CD4-positive, alpha-beta T cell treated with Interleukin-6 at 100 ng/mL for 8 hours (primary cell): ENCODE measurements around the gene CDK19.
"Not testable (repeated sequence)": the region's sequence is repeated elsewhere in the genome, so short reads cannot be mapped to it uniquely, and the experiment has no call there.

Experiments used
- DNase-seq: peaks from one replicate; pipeline ENCODE4 v3.0.0-alpha.2; 2020; ENCODE audit warnings: mixed read lengths, low spot score

CDK19 gene

DNA sequence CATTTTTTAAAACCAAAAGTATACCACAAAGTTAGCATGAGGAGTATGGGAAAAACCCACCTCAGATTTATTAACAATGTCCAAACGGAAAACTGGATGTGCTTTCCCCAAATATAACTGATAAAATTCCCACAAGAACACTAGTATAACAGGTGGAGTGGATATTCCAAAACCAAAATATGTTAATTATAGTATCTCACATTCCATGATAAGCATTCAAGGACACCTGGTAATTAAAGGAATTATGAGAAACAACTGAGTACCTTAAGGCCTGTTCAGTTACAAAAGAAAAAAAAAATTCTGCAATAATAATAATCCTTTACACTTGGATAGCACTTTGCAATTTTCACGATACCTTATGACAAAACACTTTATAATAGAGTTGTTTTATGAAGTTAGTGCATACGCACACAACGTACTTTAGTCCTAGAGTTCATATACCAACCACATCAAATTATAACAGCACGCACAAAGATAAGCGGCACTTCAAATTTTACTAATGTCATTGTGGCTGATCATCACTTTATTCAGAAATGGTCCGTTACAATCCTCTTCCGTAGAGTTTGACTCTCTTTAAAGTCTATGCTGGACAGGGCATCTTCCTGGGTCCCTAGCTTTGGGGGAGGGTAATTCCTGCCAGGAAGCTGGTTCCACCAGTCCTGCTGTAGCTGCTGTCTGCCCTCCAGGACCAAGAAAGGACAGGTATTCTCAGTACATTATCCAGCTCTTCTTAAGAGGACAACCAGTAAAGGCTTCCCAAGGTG, 1.7 kb downstream of the CDK19 start:
- DNase-seq, result no peak

DNA sequence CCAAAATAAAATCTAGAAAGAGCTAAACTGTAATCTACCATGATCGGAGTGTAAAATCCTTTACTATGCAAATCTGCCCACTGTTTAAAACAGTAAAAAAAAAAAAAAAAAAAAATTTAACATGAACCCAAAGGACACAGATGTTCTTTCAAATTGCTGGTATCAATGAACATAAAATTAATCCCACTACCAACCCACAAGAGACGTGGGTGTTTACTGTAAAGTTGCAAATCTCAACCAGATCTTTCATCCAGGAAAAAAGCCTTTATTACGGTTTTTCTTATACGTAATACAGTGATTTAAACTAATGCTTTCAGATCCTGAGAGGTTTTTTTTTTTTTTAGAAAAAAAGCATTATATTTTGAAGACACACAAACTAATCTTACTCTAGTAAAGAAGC, 2.5 kb downstream of the CDK19 start:
- DNase-seq, result no peak

DNA sequence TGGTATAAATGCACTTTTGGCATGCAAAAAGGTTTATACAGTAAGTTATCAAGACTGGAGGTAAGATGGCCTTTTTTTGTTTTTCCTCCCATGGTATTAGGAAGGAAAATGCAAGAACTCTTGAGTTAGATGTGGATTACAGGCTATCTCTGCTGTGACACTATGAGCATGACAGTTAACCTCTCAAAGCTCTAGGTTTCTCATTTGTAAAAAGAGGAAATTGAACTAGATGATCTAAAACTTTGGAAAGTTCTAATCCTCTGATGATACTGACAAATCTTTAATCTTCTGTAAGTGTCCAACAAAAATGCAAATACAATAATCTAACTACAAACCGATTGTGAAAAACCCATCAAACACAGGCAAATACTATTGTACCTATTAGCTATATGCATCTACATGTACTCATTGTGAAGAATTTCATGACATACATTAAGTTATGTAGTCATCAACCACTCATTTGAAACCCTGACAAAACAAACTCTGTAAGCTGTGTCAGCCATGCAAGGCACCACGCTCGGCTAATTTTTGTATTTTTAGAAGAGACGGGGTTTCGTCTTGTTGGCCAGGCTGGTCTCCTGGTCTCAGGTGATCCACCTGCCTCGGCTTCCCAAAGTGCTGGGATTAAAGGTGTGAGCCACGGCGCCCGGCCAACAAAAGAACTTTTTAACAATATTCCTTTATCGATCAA, 4.2 kb downstream of the CDK19 start:
- no peak for DNase-seq

DNA sequence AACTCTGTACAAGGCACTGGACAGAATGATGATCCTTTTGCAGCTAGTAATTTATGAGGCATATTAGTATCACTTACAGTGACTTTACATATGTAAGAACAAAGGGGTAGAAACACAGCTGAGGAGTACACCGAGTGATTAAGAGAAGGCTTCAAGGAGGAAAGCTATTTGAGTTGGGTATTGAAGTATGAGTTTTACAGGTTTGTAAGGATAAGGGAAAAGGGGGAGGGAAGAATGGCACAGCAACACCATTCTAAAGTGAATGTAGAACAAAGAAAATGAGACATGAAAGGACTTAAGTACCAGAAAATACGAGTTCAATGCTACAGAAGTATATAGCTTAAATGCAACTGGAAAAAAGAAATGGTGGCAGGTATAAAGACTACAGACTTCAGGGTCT, 5.5 kb downstream of the CDK19 start:
- DNase-seq, result no peak

DNA sequence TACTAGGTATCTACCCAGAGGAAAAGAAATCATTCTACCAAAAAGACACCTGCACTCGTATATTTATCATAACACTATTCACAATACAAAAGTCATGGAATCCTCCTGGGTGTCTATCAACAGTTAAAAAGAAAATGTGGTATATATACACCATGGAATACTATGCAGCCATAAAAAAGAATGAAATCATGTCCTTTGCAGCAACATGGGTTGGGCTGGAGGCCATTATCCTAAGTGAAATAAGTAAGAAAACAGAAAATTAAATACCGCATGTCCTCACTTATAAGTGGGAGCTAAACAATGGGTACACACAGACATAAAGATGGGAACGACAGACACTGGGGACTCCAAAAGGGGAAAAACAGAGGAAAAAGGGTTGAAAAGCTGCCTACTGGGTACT, 13.1 kb downstream of the CDK19 start:
- DNase-seq, result not testable (repeated sequence)

DNA sequence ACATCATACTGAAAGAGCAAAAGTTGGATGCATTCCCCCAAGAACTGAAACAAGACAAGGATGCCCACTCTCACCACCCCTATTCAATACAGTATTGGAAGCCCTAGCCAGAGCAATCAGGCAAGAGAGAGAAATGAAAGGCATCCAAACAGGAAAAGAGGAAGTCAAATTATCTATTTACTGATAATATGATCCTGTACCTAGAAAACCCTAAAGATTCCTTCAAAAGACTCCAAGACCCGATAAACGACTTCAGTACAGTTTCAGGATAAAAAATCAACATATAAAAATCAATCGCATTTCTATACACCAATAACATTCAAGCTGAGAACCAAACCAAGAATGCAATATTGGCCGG, 14.5 kb downstream of the CDK19 start:
- DNase-seq, result no peak

DNA sequence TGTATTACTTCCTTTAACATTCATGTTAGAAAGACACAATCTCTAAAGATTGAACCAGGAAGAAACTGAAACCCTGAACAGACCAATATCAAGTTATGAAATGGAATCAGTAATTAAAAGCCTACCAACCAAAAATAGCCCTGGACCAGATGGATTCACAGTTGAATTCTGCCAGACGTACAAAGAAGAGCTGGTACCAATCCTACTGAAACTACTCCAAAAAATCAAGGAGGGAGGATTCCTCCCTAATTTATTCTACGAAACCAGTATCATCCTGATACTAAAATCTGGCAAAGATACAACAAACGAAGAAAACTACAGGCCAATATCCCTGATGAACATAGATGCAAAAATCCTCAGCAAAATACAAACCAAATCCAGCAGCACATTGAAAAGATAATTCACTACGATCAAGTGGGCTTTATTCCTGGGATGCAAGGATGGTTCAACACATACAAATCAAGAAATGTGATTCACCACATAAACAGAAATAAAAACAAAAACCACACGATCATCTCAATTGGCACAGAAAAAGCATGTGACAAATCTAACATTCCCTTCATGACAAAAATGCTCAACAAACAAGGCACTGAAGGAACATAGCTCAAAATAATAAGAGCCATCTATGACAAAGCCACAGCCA, 15.0 kb downstream of the CDK19 start:
- DNase-seq, result no peak

DNA sequence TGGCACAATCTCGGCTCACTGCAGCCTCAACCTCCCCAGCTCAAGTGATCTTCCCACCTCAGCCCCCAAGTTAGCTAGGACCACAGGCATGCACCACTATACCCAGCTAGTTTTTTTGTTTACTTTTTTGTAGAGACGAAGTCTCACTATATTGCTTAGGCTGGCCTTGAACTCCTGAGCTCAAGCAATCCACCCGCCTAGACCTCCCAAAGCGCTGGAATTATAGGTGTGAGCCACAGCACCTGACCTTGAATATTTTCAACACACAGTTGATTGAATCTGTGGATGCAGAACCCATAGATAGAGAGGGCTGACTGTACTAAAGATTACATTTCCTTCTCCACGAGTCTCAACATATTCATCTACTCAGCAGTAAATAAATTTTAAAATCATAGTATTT, 15.6 kb downstream of the CDK19 start:
- DNase-seq, result no peak

DNA sequence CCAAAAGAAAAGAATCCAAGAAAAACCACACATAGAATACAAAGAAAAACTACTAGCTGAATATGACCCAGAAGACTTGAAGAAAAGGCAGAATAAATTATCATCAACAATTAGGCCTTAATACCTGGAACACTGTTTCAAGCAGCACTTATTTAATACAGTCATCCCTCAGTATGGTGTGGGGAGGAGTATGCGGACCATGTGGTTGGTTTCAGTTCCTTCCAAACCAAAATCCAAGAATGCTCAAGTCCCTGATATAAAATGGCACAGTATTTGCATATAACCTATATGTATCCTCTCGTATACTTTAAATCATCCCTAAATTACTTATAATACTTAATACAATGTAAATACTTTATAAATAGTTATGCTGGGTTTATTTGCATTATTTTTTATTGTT, 16.1 kb downstream of the CDK19 start:
- no peak for DNase-seq

DNA sequence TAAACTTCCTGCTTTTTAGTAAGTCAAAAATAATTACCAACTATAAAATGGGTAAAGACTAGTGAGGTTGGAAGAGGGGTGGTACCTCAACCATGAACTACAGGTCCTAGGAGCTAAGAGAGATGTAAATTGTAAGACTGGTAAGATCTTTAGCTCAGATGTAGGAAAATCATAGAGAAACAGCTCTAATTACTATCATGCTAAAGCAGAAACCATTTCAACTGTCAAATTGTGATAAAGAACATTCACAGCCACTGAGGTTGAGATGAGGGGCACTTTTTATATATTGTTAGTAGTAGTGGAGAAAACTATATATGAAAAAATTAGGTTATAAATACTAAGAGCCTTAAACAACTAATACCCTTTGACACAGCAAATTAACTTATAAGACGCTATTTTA, 20.0 kb downstream of the CDK19 start:
- DNase-seq, result no peak

DNA sequence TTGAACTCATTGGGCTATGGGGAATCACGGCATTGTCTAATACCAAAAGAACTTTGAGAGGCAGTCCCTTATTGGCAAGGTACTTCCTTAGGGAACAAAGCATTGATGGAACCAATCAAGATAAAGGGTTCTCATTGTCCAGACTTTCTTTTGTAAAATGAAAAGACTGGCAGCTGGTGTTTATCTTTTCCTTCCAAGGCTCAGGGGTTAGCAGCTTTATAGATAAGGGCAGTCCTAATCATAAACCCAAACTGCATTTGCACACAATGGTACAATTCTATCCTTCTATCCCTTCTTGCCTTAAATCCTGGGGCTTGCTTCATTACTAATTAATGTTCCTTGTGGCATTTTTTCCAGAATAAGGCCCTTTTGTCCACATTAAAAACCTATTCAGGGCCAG, 28.6 kb downstream of the CDK19 start:
- DNase-seq, result no peak

DNA sequence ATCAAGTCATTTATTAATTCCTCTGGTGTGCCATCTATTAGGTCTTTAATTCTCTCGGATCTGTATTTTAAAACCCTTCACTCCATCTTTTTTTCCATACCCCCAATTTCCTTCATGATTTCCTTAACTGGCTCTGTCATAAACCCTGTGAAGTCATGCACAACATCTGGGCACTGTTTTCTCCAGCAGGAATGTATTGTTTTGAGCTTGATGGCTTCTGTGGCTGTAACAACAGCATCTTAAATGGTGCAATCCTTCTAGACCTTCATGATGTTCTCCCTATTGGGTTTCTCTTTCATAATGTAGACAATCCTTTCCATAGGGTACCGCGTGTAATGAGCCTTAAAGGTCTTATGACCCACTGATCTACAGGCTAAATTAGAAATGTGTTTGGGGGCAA, 29.0 kb downstream of the CDK19 start:
- DNase-seq, result no peak

DNA sequence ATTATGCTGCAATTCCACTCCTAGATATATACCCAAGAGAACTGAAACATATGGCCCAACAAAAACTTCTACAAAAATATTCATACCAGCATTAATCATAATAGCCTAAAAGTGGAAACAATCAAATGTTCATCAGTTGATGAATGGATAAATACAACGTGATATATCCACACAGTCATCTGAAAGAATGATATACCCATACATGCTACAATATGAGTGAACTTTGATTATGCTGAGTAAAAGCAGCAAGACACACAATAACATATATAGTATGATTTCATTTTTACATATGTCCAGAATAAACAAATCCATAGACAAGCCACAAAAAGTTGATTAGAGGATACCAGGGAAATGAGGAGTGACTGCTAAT, 30.7 kb downstream of the CDK19 start:
- no peak for DNase-seq

DNA sequence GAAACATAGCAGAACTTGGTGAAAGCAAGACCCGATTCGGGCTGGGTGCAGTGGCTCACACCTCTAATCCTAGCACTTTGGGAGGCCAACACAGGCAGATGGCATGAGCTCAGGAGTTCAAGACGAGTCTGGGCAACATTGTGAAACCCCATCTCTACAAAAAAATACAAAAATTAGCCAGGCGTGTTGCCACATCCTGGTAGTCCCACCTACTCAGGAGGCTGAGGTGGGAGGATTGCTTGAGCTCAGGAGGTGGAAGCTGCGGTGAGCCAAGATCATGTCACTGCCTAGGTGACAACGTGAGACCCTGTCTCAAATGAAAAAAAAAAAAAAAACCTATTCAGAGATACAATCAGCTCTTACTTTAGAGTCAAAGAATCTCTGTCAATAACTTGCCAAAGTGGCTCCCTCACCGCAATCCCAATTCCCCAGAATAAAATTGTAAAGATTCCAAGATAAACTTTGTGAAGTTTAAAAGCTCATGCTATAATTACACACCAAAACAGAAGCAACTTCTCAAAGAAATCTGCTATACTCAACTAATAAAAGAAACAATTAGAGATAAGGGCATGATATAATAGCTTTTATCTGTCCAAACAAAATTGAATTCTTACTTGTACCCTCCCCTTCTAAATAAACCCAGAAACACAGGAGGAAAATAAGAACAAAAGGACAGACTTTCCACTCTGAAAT, 33.6 kb downstream of the CDK19 start:
- DNase-seq, result no peak

DNA sequence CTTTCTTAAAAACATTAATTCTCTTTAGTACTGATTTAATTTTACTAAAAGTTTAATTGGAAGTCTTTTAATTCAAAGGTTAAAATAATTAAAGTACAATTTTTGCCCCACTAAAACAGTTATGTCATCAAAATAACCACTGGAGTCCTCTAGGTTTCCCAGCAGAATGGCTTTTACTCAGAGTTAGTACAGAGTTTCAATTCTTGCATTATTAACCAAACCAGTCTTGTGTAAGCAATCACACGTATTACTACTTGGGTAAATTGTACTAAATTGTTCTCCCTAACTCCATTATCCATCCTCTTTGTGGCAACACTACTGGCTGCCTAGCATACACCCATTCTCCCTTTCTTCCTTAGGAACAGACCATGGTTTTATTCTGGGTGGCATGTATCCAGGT, 36.9 kb downstream of the CDK19 start:
- no peak for DNase-seq

DNA sequence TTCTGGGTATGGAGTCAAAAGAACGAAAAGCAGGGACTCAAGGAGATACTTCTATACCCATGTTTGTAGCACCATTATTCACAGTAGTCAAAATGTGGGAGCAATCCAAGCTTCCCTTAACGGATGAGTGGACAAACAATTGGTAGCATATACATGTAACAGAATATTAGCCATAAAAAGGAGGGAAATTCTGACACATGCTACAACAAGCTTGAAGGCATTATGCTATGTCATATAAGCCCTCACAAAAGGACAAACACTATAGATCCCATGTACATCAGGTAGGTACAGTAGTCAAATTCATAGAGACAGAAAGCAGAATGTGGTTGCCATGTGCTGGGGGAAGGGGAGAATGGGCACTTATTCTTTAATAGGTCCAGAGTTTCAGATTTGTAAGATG, 37.6 kb downstream of the CDK19 start:
- DNase-seq, result no peak

DNA sequence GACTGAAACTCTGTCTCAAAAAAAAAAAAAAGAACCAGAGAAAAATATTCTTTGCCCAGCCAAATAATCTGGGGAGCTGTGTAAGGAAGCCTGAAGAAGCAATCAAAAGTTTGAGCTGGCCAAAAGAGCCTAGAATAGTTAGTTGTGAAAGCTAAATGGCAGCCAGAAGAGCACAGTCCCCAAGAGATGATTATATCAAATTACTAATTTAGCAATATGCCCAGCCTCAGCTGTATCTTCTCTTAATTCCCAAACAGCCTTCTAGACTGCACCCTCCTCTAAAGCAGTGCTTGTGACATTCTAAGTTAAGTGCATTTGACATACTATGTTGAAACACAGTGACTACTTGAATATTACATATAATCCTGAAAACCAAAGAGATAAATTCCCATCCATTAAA, 38.9 kb downstream of the CDK19 start:
- no peak for DNase-seq

DNA sequence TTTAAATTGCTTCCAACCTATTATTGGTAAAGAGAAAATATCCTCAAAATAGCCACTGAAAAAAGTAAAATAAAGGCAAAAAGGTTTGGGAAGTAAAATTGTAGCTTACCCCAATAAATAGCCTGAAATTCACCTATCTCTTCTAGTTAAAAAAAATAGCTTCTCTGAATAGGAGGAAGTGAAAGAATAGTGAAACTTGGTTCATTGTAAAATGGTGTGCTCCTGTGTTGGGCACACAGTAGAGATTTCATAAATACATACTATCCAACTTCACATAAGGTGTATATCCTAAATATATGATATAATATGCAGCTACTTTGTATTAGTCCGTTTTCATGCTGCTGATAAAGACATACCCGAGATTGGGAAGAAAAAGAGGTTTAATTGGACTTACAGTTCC, 45.3 kb downstream of the CDK19 start:
- DNase-seq, result no peak

DNA sequence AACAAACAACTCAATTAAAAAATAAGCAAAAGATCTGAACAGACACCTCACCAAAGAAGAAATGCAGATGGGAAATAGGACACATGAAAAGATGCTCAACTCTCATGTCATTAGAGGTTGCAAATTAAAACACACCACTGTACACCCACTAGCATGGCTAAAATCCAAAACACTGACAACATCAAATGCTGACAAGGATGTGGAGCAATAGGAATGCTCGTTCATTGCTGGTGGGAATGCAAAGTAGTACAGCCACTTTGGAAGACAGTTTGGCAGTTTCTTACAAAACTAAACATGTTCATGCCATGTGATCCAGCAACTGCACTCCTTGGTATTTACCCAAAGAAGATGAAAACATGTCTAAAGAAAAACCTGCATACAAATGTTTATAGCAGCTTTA, 47.2 kb downstream of the CDK19 start:
- no peak for DNase-seq

DNA sequence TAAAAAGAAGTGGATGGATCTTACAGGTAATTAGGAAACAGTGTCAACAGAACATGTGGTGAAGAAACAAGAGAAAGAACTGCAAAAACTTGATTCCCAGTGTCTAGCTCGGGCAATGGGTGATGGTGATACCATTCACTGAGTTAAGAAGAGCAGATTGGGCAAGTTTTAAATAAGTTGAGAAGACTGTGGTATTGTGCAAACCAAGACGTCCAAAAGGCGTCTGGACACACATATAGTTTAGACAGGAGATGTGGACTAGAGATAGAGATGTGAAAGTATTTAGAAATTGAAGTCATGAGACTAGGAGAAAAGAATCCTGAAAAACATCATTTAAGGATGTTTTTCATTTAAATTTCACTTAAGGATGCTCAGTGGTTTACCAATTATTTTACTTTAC, 53.9 kb downstream of the CDK19 start:
- DNase-seq, result no peak

DNA sequence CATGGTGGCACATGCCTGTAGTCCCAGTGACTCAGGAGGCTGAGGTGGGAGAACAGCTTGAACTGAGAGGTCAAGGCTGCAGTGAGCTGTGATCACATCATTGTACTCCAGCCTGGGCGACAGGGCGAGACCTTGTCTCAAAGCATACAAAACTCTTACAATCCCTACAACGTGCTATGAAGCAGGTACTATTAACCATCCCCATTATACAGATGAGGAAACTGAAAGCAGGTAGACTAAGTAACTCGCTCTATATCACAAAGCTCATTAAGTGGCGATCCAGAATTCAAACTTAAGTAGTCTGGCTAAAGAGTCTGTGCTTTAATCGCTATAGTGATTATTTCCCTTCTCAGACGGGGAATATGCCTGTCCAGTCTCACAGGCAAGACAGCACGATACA, 54.7 kb downstream of the CDK19 start:
- DNase-seq, result no peak

DNA sequence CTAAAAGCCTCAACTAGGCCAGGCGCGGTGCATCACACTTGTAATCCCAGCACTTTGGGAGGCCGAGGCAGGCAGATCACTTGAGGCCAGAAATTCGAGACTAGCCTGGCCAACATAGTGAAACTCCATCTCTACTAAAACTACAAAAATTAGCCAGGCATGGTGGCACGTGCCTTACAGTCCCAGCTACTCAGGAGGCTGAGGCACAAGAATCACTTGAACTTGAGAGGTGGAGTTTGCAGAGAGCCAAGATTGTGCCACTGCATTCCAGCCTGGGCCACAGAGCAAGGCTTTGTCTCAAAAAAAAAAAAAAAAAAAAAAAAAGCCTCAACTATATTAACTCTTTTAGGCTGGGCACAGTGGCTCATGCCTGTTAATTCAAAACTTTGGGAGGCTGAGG, 55.2 kb downstream of the CDK19 start:
- not testable (repeated sequence) for DNase-seq

DNA sequence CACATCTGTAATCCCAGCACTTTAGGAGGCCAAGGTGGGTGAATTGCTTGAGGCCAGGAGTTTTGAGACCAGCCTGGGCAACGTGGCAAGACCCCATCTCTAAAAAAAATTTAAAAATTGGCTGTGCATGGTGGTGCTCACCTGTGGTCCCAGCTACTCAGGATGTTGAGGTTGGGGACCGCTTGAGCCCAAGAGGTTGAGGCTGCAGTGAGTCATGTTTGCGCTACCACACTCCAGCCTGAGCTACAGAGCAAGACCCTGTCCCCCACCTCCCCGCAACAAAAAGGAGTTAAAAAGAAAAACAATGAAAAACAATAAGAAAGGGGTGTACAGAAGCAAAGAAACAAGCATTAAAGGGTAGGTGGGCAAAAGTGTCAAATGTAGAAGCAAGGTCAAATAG, 57.3 kb downstream of the CDK19 start:
- no peak for DNase-seq
